ENCODE data around the gene TUBB2B.

Gene TUBB2B

GRCh38 chr6:3232017-3232945 is 4.8 kb upstream of the TUBB2B start:
- DNase-seq (ENCODE audit: low read depth), result no peak

- no peak for DNase-seq (ENCODE audit: low read depth)
Observed at GRCh38 chr6:3231247-3232016, 4.0 kb upstream of the TUBB2B start.

- no peak for DNase-seq (ENCODE audit: low read depth)
Observed at GRCh38 chr6:3230900-3231246, 3.4 kb upstream of the TUBB2B start.

GRCh38 chr6:3230256-3230882 is 2.9 kb upstream of the TUBB2B start:
- DNase-seq (ENCODE audit: low read depth), result no peak

GRCh38 chr6:3229566-3230178 is 2.2 kb upstream of the TUBB2B start:
- DNase-seq (ENCODE audit: low read depth), result no peak

- no peak for DNase-seq (ENCODE audit: low read depth)
Observed at GRCh38 chr6:3228771-3229565, 1.5 kb upstream of the TUBB2B start.

GRCh38 chr6:3228046-3228671 is 706 bp upstream of the TUBB2B start:
- no peak for DNase-seq (ENCODE audit: low read depth)

- no peak for DNase-seq (ENCODE audit: low read depth)
Observed at GRCh38 chr6:3226481-3227362, 731 bp downstream of the TUBB2B start.

GRCh38 chr6:3226042-3226441 is 1.4 kb downstream of the TUBB2B start:
- DNase-seq (ENCODE audit: low read depth), result no peak

GRCh38 chr6:3222506-3223038 is 4.9 kb downstream of the TUBB2B start:
- DNase-seq (ENCODE audit: low read depth), result no peak

- no peak for DNase-seq (ENCODE audit: low read depth)
Observed at GRCh38 chr6:3221578-3221977, 5.9 kb downstream of the TUBB2B start.

GRCh38 chr6:3220366-3220765 is 7.1 kb downstream of the TUBB2B start:
- no peak for DNase-seq (ENCODE audit: low read depth)

- DNase-seq (ENCODE audit: low read depth), result no peak
Observed at GRCh38 chr6:3218266-3218665, 9.2 kb downstream of the TUBB2B start.

GRCh38 chr6:3217286-3217685 is 10.2 kb downstream of the TUBB2B start:
- no peak for DNase-seq (ENCODE audit: low read depth)

GRCh38 chr6:3214898-3215297 is 12.6 kb downstream of the TUBB2B start:
- no peak for DNase-seq (ENCODE audit: low read depth)

- DNase-seq (ENCODE audit: low read depth), result no peak
Observed at GRCh38 chr6:3213334-3213695, 14.1 kb downstream of the TUBB2B start.

- DNase-seq (ENCODE audit: low read depth), result no peak
Observed at GRCh38 chr6:3212261-3212660, 15.2 kb downstream of the TUBB2B start.

GRCh38 chr6:3211681-3212080 is 15.8 kb downstream of the TUBB2B start:
- no peak for DNase-seq (ENCODE audit: low read depth)

- DNase-seq (ENCODE audit: low read depth), result no peak
Observed at GRCh38 chr6:3210024-3210610, 17.3 kb downstream of the TUBB2B start.
